HT-29 (cell line): Measurements from ENCODE around the gene RNF183. TPM values are rescaled to one million over a fixed set of nuclear protein-coding genes. Genes with fewer than 3 reads are reported as not detected.
A peak's percentile ranks its signal among the peaks of the same experiment; 100 is the strongest.

Experiments used
- DNase-seq: peaks from one replicate; pipeline ENCODE4 v3.0.0-alpha.2; 2015; ENCODE audit warnings: low spot score
- total RNA-seq: library from RNA; depleted of rRNA; stranded (reverse); fragments of >200 nt; shearing (Covaris generic); gene quantifications from 2 replicates; pipeline ENCODE4 v1.2.3, GENCODE V29; 2014; rRNA removed

The RNF183 gene, protein sequence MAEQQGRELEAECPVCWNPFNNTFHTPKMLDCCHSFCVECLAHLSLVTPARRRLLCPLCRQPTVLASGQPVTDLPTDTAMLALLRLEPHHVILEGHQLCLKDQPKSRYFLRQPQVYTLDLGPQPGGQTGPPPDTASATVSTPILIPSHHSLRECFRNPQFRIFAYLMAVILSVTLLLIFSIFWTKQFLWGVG
- 6.1 and 7.1 TPM in 2 replicates for total RNA-seq

DNA sequence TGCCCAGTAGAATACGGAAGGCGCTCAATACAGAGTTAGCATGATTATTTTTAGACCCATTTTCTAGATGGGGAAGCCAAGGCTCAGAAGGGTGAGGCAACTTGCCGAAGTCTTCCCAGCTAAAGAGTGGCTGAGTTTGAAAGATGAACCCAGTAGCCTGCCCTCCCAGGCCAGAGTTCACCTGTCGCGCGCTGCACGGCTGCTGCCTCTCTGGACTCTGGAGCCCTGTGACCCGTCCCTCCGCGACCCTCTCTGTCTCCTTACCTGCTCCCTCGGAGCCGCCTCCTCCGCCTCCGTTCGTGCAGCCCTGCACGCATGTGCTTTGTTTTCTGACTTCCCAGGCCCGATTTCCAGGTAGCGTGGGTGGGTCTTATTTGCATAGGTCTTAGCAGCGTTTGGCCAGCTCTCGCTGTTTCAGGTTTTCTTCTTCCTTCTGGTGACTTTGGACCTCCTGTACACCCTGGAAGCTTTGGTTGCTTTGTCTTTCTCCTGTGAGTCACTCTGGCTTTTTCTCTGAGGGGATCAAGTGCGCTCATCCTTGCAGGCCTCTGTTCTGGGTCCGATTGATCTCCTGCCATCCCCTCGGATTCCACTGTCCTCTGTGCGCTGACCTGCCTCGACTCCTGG lies at the start of gene RNF183:
Gene RNF183, minus strand, starts transcription at position 585 of the 627 bp plus-strand sequence. CDS start 5,192 bp downstream, outside the sequence.
- DNase-seq = peak; percentile 68

GRCh38 chr9:113352411-113352810 lies 49.2 kb upstream of the RNF183 start:
- no peak for DNase-seq

DNA sequence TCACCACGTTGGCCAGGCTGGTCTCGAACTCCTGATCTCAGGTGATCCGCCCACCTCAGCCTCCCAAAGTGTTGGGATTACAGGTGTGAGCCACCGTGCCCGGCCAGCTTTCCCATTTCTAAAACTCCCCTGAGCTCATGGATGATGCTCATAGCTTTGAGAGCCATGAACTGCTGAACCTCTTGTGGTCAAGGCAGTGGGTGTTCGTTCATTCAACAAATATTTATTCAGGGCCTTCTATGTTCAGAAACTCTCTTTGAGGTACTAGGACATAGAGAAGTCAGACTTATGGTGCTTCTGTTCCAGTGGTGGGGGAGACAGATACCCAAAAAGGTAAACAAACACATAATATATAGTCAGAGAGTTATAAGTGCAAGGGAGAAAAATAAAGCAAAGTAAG lies 48.8 kb upstream of the RNF183 start:
- DNase-seq = no peak

DNA sequence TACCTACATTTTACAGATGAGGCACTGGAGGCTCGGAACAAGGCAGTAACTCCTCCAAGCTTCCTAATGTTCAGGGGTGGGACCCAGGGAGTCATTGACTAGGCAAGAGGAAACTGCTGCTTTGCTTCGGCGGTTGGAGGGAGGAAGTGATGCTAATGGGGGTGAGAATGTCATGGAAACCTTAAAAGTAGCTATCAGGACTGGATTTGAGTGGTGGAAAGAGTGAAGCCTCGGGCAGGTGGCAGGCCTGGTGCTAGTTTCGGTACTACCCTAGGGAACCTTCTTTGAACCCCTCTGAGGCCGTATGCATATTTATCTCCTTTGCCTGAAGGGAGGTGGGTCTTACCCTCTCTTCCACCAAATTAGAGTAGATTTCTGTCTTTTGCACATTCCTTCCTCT lies 47.8 kb upstream of the RNF183 start:
- DNase-seq = no peak

GRCh38 chr9:113350107-113350661 lies 47.0 kb upstream of the RNF183 start:
- DNase-seq = no peak

- DNase-seq = peak; percentile 63
Measured at GRCh38 chr9:113349445-113350094, 46.4 kb upstream of the RNF183 start, which contains the start of gene BSPRY. Gene BSPRY, plus strand, starts transcription at chr9:113349541. Its CDS starts 39 bp downstream, at chr9:113349580.

DNA sequence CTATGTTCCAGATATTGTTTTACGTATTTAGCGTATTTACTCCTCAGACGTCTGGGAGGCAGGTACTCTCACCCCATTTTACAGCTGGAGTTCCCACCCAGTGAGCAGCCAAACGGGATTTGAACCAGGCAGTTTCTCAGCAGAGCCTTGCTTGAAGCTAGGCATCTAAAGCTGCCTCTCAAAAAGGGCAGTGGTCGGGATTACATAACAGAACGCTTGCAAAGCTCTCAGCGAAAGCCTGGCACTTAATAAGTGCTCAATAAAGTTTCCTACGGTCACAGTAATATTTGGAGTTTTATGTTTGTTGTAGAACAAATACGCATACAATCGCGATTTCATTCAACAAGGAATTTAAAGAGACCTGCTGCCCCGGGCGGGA lies 45.9 kb upstream of the RNF183 start:
- DNase-seq = no peak

GRCh38 chr9:113348437-113348836 lies 45.3 kb upstream of the RNF183 start:
- DNase-seq = no peak

GRCh38 chr9:113345671-113346070 lies 42.5 kb upstream of the RNF183 start:
- no peak for DNase-seq

- no peak for DNase-seq
Measured at GRCh38 chr9:113345190-113345589, 42.0 kb upstream of the RNF183 start.

GRCh38 chr9:113343732-113344231 lies 40.6 kb upstream of the RNF183 start:
- peak; percentile 36 for DNase-seq

- DNase-seq = peak; percentile 85
Measured at GRCh38 chr9:113341712-113342410, 38.7 kb upstream of the RNF183 start.

- peak; percentile 87 for DNase-seq
Measured at GRCh38 chr9:113340011-113340699, 37.0 kb upstream of the RNF183 start, which contains the start of gene WDR31. Gene WDR31, minus strand, starts transcription at chr9:113340275. Its CDS starts 8,253 bp downstream, at chr9:113332022.

DNA sequence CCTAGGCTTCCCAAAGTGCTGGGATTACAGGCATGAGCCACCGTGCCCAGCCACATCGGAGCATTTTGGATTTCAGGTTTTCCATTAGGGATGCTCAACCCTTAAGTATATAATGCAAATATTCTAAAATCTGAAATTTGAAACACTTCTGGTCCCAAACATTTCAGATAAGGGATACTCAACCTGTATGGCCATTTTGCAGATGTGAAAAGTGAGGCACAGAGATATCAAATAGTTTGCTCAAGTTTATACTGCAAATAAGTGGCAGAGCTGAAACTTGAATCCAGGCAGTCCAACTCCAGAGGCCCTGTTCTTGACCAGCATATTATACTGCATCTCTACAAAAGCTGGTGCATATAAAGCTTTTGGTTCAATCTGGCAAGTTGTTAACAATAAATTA lies 34.5 kb upstream of the RNF183 start:
- DNase-seq = no peak

DNA sequence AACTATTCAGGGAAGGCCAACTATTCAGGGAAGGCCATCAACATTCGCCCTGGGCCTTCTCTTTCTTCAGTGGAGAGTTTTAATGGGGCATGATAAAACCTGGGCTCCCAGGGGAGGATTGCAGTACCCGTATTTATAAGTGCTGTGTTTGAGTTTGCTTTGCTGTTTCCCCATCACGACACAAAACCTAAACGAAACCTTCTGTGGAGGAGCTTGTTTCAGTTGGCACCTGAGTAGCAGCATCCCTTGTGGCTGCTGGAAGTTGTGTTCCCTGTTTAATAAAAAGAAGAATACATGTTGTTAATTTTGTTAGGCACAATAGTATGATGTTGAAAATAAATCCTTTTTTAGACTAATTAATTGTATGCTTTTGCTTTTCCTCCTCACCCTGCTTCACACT lies 28.6 kb upstream of the RNF183 start:
- DNase-seq = no peak

DNA sequence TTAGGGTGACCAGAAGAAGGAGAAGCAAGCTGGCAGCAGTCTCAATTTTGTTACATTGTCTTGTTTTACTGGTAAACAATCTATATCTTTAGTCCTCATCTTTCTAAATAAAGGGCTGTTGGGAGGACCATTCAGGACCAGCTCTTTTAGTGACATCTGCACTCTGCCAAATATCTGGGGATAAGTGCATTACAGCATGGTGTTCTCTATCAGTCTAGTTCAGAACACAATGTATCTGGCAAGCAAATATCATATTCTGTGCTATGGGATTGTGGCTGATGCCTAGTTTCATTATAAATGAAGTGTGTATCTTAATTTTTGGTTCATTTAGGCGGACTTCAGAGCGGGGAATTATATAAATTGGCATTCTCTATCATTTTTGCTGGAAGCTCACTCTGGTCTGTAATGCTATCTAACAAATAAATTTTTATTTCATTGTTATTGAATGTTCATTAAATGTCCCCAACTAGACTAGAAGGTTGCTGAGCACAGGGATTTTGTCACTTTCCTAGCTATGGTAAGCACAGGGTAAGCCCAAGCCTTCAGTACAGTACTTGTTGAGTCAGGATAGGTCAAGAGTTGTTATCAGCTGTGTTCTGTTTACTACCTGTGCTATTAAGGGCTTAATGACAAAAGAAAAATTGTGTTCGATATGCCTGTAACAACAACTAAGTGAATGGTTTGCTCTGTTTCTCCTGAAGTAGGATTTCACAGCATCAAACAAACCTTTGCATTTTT lies 25.0 kb upstream of the RNF183 start:
- DNase-seq = no peak

GRCh38 chr9:113326230-113326629 lies 23.1 kb upstream of the RNF183 start:
- DNase-seq = no peak

DNA sequence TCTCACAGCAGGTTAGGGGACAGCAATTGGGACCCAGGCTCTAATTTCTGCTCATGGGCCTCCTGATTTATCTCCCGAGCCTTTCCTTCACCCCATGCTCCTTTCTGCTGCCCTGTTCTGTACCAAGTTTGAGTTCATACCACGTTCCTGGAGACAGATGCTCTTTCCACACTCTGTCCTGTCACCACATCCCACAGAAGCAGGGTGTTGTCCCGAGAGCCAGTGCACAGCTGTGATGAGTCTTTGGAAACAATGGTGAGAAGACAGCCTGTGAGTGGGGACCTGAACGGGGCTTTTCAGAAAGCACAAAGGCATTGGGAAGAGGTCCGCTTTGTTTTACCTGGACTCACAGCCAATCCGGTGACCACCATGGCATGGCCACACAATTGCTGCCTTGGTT lies 19.5 kb upstream of the RNF183 start:
- DNase-seq = no peak

GRCh38 chr9:113320051-113320450 lies 16.9 kb upstream of the RNF183 start:
- DNase-seq = no peak

DNA sequence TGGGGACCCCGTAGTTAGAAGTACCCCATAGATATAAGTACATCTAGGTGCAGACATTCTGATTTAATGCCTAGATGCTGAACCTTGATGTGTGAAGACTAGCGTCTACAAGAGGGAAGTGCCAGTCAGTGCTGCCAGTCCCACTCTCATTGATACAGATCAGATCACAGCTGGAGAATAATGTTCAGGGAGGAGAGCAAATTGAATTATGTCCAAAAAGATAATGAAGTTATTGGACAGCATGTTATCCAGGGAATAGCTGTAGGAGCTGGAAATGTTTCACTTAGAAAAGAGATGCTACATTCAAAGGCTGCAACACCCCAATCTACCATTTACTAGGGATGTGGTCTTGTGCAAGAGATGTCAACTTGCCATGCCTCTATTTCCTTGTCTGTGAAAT lies 15.9 kb upstream of the RNF183 start:
- no peak for DNase-seq
